ENCODE data around the gene AIM2. TPM values are rescaled to one million over a fixed set of nuclear protein-coding genes. Genes with fewer than 3 reads are reported as not detected.
A peak's percentile ranks its signal among the peaks of the same experiment; 100 is the strongest.
"Not testable (repeated sequence)": the region's sequence is repeated elsewhere in the genome, so short reads cannot be mapped to it uniquely, and the experiment has no call there.

AIM2 gene
- total RNA-seq, 1 donor from 2014 or later: 22.8 TPM

DNA sequence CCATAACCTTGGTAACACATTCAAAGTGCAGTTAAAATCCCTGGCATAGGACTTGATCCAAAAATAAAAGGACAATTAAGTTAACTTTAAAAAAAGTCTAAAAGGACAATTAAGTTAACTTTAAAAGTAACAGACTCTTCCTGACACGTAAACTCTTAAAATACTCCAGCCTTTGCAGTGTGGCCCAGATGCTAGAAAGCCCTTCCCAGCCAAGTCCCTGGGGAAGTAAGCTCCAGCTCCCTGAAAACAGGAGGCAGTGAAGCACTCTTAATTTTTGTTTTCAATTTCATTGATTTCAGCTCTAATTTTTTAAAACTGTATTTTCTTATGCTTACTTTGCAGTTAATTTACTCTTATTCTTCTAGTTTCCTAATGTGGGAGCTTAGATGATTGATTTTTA is 5.1 kb upstream of the AIM2 start:
- no peak for FAIRE-seq
- no peak for DNase-seq (ENCODE audit: low spot score in 2 of 2)

DNA sequence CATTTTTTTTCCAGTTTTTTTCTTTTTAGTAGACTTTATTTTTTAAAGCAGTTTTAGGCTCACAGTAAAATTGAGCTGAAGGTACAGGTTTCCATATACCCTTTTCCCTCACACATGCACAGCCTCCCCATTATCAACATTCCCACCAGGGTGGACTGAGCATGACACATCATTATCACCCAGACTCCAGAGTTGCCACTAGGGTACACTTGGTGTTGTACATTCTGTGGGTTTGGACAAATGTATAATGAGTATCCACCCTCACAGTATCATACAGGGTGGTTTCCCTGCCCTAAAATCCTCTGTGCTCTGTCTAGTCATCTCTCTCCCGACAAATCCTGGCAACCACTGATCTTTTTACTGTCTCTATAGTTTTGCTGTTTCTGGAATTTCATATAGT is 3.0 kb upstream of the AIM2 start:
- no peak for FAIRE-seq
- DNase-seq (ENCODE audit: low spot score in 2 of 2): no peak

DNA sequence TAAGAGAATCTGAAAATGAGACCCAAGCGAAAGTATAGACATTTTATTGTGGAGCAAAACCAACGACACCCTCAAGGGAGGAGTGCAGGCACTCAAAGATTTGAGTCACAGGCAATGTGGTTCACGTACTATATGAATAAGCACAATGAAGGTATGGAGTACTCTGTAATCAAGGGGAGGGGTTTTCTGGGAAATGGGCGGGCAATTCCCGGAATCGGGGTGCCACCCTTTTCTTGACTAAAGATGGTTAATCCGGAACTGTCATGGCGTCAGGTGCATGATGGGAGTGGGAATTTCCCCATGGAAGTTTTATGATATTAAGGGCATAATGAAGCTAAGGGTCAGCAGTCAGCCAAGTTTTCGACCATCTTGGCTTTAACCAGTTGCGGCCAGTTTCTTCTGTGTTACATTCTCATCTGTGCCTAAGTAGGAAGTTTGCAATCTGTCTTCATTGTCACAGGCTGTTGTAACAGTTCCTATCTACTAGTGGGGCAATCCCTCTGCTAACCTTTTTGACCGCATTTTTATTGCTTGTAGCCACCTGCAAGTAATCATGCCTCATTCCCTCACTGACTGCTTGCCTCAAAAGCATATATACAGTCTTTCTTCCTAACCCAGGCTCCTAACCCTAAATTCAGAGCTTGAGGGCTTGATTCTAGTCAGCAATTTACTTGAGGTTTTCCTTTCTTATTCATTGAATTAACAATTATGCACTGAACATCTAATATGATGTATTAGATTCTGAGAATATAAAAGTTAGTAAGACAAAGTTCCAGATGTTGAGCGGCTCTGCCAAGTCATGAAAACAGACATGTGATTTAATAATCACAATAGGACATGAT is 775 bp upstream of the AIM2 start:
- no peak for DNase-seq (ENCODE audit: low spot score in 2 of 2)
- no peak for FAIRE-seq

DNA sequence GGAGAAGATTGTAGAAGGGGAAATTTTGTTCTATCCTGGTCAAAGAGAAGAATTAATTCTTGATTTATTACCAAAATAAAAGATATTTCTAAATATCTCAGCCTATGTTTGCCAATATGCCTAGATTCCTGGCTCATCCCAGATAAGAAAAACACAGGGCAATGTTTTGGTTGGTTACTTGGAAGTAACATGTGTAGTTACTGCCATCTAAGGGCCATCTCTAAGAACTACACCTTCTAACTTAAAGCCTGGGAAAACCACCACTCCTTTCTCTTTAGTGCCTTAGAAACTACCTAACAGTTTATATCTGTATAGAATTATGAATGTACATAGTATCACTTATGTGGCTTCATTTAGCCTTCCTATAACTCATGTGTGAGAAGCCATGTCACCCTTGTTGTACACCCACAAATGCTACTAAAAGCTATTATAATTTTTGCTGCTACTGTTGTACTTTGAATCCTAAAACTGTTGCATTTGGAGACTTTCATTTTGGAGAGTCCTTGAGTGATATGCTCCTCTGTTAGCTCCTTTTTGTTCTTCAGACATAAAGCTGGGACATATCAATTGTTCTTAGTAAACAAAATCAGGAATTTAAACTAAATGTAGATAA is 4.5 kb downstream of the AIM2 start:
- DNase-seq (ENCODE audit: low spot score in 2 of 2) (peak; percentile 28 to 43), FAIRE-seq (peak; percentile 97)

DNA sequence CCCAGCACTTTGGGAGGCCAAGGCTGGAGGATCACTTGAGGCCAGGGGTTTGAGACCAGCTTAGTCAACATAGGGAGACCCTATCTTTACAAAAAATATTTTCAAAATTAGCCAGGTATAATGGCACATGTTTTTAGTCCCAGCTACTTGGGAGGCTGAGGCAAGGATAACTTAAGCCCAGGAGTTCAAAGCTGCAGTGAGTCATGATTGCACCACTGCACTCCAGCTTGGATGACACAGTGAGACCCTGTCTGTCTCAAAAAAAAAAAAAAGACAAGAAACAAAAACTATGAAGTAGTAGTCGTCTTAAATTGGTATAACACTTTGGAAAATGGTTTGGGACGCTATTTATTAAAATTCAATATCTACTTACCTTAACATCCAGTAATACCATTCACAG is 7.7 kb downstream of the AIM2 start:
- FAIRE-seq (no peak), DNase-seq (ENCODE audit: low spot score in 2 of 2) (no peak)

DNA sequence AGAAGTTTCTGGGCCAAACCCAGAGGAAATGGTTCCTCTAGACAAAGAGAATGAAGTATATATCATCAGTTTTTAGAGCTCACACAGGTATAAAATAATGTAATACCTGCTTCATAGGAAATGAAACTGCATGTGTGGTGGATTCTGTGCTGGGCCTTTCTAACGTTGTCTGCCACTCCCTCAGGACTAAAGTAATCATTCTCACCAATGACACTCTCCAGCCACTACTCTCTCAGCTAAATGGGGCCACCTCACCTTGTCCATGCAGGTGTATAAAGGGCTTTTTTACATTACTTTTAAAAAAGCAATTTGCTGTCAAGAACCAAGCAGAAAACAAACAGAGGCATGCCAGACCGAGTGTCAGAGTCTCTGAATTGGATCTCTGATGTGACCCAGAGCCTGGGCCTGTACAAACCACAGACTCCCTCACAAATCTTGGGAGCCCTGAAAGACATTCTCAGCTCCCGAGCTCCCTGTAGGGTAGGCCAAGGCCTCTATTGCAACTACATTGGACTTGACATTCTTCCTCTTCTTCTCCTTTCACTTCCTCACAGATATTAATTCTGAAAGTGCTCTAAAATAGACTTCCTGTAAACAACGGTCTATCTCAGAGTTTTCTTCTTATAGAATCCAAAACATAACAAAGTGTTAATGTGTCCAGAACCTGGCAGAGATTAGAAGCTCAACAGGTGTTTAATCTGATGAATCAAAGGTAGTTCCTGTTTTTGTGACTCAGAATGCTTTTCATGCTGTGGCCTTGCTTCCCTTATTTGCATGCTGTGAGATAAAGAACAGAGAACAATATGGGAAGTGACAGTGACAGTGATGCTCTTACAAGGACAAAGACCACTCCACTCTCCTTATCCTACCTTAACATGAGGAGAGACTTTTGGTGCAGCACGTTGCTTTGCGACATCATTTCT is 8.6 kb downstream of the AIM2 start:
- FAIRE-seq (no peak), DNase-seq (ENCODE audit: low spot score in 2 of 2) (no peak)

DNA sequence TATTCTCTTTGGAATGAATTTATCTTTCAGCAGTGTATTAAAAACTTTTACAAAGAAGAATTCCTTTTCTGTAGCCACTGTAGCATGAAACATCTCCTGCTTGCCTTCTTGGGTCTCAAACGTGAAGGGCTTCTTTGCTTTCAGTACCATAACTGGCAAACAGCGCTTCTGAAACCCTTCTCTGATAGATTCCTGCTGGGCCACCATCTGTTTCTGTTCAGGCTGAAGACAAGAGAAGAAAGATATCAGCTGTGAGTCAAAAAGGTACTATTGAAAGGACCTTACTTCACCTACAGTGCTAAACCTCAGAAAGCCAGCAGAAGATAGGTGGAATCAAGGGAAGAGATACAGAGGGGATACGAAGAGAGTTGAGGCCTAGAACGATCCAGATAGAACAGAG is 10.5 kb downstream of the AIM2 start:
- DNase-seq (ENCODE audit: low spot score in 2 of 2) (no peak), FAIRE-seq (no peak)

DNA sequence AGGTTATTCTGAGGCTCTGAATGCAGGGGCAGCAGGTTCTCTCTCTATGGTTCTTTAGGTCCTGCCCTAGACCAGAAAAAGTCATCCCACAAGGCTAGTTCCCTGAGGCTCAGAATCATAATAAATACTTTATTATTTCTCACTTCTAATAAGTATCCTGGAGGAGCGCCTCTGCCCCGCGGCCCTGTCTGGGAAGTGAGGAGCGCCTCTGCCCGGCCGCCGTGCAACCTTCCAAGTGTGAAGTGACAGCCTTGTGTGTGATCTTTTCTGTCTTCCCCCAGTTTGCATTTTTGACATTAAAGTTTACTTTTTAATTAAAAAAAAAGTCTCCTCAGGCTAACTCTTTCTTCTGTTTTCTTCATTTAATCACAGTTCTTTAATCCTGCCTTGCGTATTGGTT is 11.5 kb downstream of the AIM2 start:
- DNase-seq (ENCODE audit: low spot score in 2 of 2) (no peak), FAIRE-seq (no peak)

DNA sequence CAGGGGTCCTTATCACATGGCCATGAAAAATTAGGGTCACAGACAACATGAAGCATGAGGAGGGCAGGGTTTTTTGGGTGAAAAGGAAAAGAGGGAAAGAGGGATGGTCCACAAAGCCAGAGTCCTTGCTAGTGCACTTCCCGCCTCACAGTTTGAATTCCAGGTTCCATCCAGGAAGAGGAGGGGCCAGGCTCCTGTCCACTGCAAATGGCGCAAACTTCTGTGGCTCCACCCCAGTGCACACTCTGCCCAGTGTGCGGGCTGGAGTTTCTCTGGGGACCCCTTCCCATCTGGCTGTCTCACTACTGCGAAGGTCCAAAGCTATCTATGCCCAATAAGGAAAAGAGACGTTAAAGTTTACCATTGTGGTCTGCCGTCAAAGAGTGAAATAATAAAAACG is 17.8 kb downstream of the AIM2 start:
- no peak for FAIRE-seq
- DNase-seq (ENCODE audit: low spot score in 2 of 2): no peak

DNA sequence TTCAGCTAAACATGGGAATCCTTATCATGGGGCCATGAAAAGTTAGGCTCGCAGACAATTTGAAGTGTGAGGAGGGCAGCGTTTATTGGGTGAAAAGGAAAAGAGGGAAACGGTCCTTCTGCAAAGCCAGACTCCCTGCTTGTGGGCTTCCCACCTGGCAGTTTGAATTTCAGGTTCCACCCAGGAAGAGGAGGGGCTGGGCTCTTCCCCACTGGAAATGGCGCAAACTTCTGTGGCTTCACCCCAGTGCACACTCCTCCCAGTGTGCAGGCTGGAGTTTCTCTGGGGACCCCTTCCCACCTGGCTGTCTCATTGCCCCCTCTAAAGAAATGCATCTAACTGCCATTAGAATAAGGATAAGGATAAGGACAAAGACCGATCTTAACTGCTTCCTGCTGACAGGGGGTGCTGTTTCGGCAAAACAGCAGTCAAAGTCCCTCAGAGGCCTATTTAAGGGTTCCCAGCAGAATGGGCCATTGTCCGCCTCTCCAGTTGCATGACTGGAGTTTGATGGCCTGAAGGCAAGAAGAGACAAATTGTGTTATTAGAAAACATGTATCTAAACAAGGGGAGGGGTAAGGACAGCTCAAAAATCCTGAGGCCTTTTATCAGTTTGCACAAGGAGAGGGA is 20.4 kb downstream of the AIM2 start:
- FAIRE-seq: no peak
- DNase-seq (ENCODE audit: low spot score in 2 of 2): no peak

DNA sequence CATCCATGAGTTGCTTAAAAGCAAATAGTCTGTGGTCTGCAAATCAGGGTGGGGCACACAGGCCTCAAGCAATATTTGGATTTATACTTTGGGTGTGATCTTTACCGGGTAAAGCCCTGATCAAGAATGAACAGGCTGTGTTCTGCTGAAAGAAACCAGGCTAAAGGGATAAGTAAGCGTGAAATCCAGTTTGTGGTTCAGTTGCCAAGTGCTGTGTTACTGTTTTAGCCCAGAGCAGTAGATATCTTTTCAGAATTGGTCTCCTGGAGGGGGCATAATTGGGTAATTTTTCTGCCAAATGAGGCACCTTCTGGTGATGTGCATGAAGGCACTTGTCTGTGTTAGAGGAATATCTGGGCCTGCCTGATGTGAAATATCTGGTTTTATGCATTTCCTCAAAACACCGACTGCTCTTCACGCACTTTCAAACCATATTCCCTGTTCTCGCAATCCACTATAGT is 21.4 kb downstream of the AIM2 start:
- DNase-seq (ENCODE audit: low spot score in 2 of 2): no peak
- no peak for FAIRE-seq

DNA sequence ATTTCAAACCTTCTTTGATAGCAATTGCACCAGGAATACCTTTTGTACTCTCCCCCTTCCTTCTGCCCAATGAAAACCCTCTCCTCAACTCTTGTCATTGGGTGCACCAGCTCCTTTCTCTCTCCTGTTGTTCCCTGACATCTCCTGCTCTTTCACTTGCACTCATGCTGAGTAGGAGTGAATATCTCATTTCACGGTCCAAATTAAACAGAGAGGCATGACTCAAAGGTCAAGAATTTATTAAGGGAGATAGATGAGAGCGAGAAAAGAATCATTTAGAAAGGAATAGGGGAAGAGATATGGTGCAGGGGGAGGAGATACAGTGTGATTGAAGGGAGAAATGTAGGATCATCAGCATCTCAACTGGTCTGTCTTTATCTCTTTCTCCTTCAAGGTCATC is 22.1 kb downstream of the AIM2 start:
- FAIRE-seq: no peak
- no peak for DNase-seq (ENCODE audit: low spot score in 2 of 2)

DNA sequence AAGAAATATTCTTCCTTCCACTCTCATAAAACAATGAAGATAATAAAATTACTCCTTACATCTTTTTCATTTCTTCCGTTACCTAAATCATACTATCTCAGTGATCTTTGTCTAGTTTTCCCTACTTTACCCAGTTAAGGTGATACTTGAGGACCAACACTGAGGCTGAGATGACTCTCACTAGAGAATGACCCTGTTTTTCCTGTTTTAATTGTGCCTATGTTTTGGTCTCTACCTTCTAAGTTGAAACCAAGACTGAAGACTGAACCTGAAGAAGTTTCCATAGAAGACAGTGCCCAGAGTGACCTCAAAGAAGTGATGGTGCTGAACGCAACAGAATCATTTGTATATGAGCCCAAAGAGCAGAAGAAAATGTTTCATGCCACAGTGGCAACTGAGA is 25.1 kb downstream of the AIM2 start:
- no peak for FAIRE-seq
- no peak for DNase-seq (ENCODE audit: low spot score in 2 of 2)

DNA sequence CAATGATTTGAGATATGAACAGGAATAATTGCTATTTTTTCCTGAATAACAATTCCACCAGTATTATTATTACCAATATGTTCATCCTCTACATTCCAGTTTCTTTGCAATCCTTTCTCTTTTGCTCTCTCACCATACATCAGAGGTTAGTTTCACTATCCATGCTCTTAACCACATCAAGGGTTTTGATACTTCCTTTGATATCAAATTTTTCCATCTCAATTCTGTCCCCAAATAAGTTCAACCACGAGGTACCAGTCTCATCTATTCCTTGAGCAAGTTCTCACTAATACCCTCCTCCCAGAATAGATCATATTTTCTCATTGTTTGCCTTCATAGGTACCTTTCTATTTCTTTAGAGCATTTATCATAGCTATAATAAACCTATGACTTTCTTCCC is 30.1 kb downstream of the AIM2 start:
- FAIRE-seq; DNase-seq (ENCODE audit: low spot score in 2 of 2): not testable (repeated sequence)

DNA sequence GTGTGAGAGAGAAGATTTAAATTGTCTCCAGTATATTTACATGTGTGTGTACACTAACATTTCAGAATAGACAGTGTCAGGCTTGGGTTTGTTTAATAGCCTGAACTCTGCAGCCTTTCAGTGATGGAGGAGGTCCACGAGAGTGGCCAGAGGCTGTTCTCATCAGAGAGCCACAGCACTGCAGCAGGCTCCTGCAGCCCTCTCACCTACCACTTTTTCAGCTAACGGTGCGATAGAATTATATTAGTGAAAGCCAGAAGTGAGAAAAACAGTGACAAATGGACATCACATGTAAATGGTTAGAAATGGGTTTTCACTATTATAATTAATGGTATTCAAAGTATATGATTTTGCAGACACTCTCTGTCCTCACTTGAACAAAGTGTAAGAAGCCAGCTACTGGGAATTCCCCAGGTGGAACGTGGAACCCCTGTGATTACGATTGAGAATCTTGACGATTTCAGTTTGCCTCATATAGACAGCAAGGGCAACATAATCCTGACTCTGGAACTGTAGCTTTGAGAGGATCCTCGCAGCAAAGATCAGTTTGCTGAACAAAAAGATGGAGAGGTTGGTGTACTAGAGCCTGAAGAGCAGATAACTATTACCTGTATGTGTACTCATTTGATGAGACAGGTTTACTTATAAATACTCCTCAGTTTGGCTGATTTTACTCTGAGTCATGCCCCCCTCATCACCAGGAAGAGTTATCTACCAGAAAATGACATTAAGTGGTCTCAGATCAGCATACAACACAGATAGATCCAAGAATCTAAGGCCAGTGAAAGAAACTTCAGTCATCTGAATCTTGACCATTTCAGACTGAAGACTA is 35.5 kb downstream of the AIM2 start:
- DNase-seq (ENCODE audit: low spot score in 2 of 2) (no peak), FAIRE-seq (no peak)

DNA sequence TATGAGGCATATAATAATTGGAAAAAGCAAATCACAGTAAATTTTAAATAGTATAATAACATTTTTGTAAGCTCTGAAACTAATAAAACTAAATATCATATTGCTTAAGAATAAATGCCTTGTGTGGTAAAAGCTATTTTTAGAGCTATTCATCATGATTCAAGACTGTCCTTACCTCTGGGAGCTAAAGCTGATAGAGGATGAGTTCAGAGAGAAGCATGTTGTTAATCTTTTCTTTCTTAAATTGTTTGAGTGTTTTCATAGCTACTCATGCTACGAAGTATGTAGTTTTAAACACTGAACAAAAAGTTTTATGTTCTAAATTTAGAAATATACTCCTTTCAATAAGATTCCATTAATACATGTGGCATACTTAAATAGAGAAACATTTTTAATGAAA is 36.4 kb downstream of the AIM2 start:
- DNase-seq (ENCODE audit: low spot score in 2 of 2) (no peak), FAIRE-seq (no peak)

DNA sequence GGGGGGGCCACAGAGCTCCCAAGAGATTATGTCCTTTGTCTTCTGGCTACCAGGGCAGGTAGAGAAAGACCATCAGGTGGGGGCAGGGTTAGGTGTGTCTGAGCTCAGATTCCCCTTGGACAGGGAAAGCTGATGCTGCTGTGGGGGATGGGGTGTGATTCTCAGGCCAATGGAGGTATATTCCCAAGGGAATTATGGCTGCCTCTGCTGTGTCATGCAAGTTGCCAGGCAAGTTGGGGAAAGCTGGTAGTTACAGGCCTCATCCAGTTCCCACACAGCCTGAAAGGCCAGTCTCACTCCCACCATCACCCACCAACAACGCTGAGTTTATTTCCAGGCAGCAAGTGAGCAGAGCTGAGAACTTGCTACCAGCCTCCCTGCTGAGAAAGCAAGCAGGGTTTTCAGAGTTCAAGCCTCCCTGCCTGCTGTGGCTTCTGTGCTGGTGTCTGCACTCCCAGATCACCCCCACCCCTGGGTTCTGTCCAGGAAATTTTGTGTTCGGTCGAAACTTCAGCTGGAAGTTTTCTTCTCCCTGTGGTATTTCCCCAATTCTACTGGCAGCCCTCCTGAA is 45.6 kb downstream of the AIM2 start:
- no peak for FAIRE-seq
- no peak for DNase-seq (ENCODE audit: low spot score in 2 of 2)

DNA sequence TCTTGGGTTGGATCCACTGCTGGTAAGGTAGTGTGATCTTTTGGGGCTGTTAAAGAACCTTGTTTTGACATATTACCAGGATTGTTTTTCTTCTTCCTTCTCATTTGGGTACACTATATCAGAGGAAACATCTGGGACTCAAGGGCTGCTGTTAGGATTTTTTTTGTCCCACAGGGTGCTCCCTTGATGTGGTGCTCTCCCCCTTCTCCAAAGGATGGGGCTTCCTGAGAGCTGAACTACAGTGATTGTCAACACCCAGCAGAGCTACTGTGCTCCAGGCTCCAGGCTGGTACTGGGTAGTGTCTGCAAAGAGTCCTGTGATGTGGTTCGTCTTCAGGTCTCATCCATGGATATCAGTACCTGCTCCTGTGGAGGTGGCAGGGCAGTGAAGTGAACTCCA is 46.3 kb downstream of the AIM2 start:
- DNase-seq (ENCODE audit: low spot score in 2 of 2): no peak
- no peak for FAIRE-seq

DNA sequence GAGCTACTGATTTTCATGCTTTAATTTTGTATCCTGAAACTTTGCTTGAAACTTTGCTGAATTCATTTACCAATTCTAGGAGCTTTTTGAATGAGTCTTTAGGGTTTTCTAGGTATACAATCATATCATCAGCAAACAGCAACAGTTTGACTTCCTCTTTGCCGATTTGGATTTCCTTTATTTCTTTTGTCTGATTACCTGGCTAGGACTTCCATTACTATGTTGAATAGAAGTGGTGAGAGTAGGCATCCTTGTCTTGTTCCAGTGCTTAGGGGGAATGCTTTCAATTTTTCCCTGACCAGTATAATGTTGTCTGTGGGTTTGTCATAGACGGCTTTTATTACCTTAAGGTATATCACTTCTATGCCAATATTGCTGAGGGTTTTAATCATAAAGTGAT is 49.7 kb downstream of the AIM2 start:
- not testable (repeated sequence) for FAIRE-seq; DNase-seq (ENCODE audit: low spot score in 2 of 2)

All from frontal cortex (tissue), 4 donors.